Daoy (cell line): ENCODE measurements around the gene GATA6. TPM values are rescaled to one million over a fixed set of nuclear protein-coding genes. Genes with fewer than 3 reads are reported as not detected.
"Not testable (repeated sequence)": the region's sequence is repeated elsewhere in the genome, so short reads cannot be mapped to it uniquely, and the experiment has no call there.

Source experiments
- DNase-seq: peaks from one replicate; pipeline ENCODE4 v3.0.0-alpha.2; 2015; ENCODE audit warnings: low read depth
- total RNA-seq: library from RNA; depleted of rRNA; stranded (reverse); fragments of >200 nt; shearing (Covaris generic); gene quantifications from 2 replicates; pipeline ENCODE4 v1.2.3, GENCODE V29; 2014

Gene GATA6
- total RNA-seq, 1 experiment from 2014 or later = 19.0 TPM

DNA sequence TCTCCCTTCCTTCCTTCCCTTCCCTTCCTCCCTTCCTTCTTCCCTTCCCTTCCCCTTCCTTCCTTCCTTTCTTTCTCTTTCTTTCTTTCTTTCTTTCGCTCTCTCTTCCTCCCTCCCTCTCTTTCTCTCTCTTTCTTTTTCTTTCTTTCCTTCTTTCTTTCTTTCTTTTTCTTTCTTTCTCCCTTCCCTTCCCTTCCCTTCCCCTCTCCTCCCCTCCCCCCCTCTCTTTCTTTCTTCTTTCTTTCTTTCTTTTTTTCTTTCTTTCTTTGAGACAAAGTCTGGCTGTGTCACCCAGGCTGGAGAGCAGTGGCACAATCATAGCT lies 34.8 kb downstream of the GATA6 start:
- no peak for DNase-seq

DNA sequence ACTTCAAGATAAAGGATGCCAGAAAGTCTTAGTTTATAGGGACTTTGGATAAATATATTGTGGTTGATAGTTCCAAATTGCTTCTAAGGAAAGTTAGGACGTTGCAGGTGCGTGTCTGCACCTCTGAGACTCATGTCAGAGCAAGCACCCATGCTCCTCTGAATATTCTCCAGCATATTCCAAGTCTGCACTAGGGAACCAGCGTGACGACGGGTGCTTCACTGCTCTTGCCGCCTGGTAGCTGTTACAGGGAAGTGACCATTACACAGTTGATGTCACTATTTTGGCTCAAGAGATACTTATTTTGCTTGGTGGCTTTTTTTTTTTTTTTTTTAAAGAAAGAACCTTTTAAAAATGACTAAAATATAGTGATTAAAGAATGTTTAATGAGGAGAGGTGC lies 35.6 kb downstream of the GATA6 start:
- no peak for DNase-seq

DNA sequence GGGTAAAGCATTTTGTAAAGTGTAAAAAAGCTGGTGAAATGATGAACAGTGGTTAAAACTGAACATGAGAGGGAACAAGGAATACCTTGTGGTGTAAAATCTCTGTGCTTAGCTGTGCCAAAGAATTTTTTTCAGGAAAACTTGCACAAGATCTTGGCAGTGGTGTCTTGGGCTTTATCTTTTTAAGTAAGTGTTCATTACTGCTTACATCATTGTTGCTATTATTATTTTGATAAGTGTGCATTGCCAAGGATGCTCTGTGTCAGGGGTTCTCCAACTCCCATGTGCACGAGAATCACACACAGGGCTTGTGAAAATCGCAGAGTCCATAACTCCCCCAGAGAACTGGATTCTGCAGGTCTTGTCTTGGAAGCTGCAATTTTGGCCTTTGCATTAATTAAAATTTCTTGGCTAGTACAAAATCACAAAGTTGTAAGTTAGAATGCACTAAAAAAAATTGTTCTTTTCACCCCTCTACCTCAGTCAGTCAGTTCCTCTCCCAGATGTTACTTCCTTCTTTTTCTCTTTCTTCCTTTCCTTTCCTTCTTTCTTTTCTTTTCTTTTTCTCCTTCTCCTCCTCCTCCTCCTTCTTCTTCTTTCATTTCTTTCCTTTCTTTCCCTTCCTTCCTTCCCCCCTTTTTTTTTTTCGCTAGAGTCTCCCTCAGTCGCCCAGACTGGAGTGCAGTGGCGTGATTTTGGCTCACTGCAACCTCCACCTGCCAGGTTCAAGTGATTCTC lies 37.8 kb downstream of the GATA6 start:
- no peak for DNase-seq

DNA sequence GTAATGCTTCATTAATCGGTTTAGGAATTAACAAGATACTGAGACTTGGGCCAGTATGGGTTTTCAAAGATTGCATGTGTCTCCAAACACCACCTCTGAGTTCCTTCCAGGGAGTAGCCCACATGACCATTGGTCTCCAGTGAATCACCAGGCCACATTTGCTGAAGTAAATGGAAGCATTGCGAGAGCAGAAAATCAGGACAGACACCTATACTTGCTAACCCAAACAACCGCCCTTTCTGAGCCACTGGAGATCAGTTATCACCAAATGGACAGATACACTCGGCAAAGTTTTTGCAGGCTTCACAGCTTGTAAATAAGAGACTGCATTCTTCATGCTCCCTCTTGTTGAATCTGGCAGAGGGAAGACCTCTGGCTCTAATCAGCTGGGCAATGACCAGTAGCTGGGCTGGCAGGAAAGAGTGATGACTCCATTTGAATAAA lies 40.9 kb downstream of the GATA6 start:
- peak; percentile 37 for DNase-seq

DNA sequence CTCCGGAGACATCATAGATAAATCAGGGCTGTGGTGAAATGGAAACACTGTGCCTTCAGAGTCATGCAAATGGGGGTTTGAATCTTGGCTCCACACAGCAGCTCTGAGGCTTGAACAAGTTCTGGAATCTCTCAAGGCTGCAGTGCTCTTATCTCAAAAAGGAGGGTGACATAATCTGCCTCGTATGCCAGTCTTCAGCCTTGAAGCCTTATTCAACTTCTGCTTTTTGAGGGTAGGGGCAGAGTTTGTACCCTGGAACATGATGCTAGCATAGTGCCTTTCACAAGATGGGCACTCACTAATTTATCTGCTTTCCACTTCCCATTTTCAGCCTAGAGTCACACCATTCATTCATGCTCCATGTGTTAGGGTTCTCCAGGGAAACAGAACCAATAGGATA lies 42.3 kb downstream of the GATA6 start:
- no peak for DNase-seq

DNA sequence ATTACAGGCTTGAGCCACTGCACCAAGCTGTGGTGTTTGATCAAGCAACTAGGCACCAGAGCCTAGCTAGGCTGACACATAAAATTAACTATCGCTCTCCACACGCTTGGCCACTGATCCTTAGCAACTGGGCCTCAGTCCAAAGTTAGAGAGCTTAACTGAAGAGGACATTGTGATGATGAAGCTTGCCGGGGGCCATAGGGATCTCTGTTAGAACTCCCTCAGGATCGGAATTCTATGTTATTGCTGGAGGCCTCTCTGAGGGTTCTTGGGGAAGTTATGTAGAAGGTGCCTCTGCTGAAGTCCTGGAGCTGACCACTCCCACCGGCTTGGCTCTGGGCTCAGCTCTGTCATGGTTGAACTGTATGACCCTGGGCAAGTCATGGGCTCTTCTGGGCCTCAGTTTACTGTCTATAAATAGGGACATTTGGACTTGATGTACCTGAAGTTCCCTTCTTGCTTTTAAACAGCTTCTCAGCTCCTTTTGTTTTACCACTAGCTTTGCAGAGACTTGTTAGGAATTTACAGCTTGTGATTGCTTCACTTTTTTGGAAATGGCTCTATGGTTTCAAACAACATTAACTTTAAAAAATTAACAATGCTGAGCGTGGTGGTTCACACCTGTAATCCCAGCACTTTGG lies 44.1 kb downstream of the GATA6 start:
- DNase-seq = peak; percentile 67

DNA sequence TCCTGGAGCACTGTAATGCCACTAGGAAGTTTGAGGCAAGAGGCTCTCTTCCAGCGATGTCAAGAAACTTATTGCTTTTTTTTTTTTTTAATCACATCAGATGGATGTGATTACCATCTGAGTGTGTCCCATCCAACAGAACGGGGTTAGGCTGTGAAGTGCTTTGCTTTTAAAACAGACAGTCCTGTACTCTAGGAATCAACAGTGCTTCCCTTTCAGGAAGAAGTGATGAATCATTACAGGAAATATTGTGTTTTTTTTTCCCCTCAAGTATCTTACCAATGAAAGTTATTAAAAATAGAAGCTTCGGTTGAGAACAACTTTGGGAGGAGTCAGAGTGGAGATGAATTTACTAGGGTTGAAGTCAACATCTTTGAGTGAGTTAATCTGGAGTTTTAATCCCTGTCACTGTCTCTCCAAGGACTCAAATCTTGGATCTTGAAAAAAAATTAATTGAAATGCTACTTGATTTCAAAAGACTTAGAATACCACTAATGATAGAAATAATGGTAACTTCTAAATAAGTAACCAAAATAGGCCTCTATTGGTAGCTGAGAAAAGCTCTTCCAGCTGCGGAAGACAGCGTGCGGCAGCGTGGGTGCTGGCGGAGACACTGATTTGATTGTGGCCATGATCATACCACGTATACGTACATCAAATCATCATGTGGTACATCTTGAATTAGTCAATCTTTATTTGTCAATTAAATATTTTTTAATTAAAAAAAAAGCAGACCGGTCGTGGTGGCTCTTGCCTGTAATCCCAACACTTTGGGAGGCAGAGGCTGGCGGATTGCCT lies 45.5 kb downstream of the GATA6 start:
- DNase-seq = no peak

DNA sequence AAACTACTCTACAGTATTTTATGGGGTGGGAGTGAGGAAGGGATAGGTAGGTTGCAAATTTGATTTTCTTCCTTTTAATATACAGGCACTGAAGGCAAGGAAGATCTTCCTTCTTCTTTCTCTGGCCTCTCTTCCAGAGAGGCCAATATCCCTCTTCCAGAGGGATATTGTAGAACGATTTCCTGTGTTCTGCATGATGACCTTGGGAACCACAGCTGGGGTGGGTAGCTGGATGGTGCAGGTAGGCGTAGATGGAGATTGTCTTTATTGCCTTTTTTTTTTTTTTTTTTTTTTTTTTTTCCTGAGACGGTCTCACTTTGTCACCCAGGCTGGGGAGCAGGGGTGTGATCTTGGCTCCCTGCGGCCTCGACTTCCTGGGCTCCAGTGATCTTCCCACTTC lies 49.4 kb downstream of the GATA6 start:
- no peak for DNase-seq

DNA sequence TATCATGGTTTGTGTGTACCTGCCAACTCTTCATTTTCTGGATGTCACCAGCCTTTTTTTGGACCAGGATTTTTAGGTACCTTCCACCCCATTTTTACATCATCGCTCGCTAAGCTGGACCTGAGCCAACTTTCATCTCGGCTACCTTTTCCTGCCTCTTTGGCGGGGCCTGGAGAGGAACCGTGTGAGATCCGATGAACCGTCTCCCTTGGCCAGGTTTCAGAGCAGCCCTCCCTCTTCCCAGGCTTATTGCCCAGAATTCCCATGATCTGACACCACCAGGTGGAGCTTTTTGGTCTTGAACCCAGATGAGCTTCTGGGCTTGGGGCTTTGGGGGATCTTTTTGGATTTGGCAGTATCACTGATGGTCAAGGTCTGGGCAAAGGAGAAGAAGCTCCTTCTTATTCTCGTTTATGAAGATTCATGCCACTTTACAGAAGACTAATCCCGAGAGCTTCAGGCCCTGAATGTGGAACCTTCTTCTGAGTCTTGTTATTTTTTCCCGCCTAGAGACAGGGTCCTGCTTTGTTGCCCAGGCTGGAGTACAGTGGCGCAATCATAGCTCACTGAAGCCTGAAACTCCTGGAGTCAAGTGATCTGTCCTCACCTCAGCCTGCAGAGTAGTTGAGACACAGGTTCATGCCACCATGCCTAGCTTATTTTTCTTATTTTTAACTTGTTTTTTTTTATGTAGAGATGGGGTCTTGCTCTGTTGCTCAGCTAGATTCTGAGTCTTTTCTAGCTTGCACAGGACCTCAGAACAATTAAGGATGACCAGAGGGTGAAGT lies 50.4 kb downstream of the GATA6 start:
- DNase-seq = no peak

DNA sequence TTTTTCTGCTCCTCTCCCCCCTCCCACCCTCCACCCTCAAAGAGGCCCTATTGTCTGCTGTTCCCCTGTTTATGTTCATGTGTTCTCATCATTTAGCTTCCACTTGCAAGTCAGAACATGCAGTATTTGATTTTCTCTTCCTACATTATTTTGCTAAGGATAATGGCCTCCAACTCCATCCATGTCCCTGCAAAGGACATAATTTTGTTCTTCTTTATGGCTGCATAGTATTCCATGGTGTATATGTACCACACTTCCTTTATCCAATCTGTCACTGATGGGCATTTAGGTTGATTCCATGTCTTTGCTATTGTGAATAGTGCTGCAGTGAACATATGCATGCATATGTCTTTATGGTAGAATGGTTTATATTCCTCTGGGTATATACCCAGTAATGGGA lies 51.2 kb downstream of the GATA6 start:
- DNase-seq = not testable (repeated sequence)

DNA sequence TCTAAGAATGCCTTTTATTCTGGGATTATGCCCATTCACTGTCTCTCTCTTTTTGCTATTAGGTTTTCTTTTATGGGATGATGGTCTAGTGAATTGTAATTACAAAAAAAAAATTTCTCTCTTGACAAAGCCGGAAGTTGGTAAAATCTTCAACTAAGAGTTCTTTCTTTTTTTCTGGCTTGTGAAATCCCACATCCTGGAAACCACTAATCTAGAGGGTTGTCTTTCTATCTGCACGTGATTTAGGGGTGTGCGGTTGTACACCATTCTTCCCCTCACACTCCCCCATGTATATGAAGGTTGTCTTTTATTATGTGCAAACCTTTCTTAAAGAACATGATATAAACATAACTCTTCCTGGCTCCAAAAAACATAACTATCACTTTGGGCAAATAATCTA lies 52.0 kb downstream of the GATA6 start:
- DNase-seq = no peak

DNA sequence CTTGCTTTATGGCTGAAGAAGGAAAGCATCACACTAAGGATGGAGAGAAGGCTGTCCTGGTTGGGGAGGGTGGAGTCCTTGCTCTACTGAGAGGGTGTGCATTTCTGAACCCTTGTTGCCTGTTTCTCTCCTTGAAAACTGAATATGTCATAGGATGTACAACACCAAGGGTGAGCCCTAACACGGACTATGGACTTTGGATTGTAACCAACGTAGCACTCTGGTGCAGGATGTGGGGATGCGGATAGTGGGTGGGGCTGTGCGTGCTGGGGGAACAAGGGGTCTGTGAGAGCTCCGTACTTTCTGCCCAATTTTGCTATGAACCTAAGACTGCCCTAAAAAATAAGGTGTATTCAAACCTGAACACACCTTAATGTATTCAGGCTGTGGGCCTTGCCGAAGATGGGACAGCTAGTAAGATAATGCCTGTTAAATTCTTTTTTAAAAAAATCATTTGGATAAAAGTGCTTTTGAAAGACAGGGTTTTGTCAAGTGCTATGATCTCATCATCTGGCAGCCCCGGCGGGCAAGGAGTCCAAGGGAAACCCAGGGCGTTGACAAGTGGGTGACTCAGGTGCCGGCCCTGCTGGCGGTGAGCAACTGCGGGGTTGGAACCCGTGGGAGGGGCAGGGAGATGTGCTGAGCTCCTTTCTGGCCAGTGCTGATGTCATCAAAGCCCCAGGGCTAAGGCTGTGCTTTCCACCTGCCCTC lies 54.0 kb downstream of the GATA6 start:
- peak; percentile 98 for DNase-seq

DNA sequence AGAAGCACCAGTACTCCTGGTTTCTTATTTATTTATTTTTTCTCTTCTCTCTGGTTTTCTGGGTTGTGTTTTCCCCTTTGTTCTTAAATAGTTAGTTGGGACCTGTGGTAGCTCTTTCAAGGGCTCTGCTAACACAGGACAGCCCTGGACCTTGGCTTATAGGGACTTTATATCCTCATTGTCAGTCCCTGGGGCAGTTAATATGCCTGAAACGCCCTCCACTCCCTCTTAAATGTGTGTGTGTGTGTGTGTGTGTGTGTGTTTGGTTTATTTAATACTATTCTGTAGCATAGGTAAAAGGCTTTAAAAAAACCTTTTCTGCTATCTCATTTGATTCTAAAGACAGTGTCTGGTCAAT lies 54.6 kb downstream of the GATA6 start:
- no peak for DNase-seq

DNA sequence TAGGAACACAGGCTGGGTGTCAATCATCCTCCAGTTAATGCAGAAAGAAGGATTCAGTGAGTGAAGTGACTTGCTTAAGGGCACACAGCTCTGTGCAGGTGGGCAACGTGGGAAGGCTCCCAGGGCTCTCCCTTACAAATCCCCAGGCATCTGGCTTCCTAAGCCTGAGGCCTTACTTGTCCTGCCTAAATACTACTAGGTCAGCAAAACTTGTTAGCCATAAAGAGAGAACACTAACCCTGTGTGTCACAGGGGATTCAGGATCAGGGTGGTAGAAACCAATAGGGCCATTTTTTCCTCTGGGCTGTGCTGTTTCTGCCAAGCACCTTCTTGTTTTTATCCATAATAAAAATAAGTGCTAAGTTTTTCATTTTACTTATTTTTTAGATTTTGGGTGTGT lies 55.0 kb downstream of the GATA6 start:
- DNase-seq = no peak

DNA sequence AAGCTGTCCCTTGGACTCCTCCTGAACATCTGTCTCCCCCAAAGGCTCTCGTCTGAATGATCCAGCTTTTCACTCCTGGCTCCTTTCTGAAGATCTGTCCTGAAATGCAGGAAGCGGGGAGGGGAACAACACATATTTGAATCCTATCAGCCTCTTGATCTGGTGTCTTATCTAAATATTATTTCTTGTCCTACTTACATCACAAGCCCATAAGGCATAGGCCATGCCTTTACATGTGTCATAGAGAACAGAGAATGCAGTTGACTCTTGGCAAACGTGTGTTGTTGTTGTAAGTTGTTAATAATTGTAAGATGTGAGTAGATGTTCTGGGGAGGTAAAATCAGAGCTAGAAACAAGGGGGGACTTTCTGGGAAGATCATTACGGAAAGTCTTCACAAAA lies 57.4 kb downstream of the GATA6 start:
- no peak for DNase-seq

DNA sequence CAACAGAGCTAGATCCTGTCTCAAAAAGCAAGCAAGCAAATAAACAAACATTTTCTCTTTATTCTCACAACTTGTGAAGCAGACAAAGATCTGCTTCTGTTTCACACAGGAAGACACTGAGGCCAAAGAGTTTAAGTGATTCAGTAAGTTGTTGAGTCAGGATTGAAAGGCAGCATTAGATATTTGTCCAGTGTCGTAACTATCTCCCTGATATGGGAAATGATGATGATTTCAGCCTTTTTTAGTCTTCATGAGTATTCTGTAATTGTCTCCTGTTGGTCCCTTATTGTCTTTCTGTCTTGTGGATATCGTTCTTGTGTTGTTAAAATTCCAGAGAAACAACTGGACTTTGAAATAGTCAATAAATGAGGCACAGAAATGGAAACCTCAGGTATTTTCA lies 59.6 kb downstream of the GATA6 start:
- DNase-seq = no peak

DNA sequence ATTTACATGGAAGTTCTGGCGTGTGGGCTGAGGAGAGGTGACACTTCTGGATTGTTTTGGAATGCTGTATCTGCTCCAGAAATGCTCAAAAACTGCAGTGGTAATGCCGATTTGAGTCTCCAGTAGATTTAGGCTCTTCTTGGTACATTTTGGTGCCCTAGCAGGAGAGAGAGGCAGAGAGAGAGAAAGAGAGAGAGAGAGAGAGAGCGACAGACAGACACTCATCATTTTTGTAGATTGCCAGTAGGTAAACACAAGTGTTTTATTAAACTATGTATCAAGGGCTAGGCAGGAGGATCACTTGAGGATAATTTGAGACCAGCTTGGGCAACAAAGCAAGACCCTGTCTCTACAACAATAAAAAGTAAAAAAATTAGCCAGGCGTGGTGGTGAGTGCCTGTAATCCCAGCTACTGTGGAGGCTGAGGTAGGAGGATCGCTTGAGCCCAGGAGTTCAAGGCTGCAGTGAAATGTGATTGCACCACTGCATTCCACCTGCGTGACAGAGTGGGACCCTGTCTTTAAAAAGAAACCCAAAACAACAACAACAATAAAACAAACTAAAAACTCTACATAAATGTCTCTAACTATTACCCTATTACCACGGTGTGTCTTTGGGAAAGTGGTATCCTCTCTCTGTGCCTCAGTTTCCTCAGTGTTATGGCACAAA lies 60.2 kb downstream of the GATA6 start:
- DNase-seq = no peak

DNA sequence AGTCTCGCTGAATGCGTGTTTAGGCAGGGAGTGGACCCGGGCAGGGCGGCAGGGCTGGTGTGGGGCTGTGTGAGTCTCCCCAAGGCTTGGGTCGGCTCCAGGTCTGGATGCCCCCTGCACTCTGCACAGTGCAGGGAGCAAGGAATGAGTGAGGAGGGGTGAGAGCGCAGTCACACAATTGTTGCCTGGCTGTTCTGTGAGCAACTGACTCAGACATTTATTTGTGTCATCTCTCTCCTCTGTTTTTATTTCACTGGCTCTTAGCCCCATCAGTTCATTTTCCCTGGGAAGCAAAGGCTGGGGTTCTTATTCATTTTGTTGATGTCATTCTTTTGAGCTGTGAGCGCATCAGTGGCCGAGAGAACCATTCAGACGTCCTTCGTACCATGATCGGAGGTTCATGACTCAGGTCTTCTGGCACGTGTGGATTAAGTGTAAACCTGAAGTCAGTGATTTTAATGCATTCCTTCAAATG lies 61.1 kb downstream of the GATA6 start:
- peak; percentile 31 for DNase-seq

DNA sequence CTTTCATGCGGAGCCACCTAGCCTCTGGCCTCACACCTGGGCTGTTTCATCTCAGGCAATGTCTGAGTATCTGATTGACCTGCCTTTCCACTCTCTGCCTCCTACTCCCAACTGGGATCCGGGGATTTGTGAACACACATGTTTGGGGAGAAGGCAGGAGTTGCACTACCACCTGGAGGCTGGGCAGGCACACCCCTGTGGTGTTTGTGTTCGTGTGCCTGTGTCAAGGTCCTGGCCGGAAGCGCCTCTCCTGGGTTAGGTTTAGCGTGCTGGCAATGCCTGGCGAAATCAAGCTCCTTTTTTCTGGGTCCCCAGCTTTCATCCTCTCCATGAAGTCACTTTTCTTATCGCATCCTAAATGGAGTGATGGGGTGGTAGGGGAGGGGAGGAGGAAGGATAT lies 63.9 kb downstream of the GATA6 start:
- no peak for DNase-seq

DNA sequence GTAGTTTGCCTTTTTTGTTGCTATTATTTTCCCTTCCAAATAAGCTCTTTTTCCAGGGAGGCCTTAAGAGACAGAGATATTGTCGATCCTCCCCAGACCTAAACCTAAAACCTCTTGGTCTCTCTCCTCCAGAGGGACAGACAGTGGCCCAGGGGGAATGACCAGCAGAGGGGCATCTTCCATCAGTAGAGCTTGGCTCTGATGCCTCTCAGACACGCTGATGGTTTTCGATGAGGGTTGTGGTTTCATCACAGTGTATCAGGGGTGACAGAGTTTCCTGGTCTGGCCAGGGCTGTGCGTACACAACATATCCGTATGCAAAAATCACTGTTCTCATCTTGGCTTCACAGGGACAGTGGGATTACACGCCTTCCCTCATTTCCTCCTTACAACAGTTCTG lies 68.6 kb downstream of the GATA6 start:
- DNase-seq = no peak

DNA sequence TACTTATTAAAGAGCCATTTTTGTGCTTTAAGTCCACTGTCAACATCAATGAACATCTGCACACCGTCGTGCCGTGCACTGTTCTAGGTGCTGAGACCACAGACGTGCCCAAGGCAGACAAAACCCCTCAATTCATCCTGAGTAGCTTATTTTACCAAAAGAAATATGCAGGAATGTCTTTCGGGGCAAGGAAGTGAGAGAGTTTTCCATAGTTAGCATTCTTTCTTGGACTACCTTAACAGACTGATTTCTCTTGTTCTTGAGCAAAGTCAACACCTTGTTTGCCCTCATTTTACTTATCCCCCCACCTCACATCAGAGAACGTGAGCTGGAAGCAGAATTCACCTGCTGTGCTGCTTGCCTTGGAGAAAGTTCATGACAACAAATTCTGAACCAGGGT lies 69.3 kb downstream of the GATA6 start:
- no peak for DNase-seq
